ENCODE results near the gene PAX8.
"Not testable (repeated sequence)": the region's sequence is repeated elsewhere in the genome, so short reads cannot be mapped to it uniquely, and the experiment has no call there.

GRCh38 chr2:113288674-113289149 lies 10.0 kb upstream of the PAX8 start:
- TF ChIP-seq MEIS1 (CRISPR knock-in tag; IDR thresholded peaks at IDR 0.05; ENCODE audit: borderline replicate concordance); ZSCAN20 (CRISPR knock-in tag; IDR thresholded peaks at IDR 0.05; ENCODE audit: borderline replicate concordance); EP300 (CRISPR knock-in tag; IDR thresholded peaks at IDR 0.05; ENCODE audit: borderline replicate concordance); SUZ12 (IDR thresholded peaks at IDR 0.05; ENCODE audit: low read depth, low read length); RBM22 (optimal IDR thresholded peaks at IDR 0.05; ENCODE audit: low read length); U2AF1 (optimal IDR thresholded peaks at IDR 0.05; ENCODE audit: low read depth, low read length); REPIN1 (CRISPR knock-in tag; IDR thresholded peaks at IDR 0.05; ENCODE audit: borderline replicate concordance, low read depth); HOXD1 (CRISPR knock-in tag; IDR thresholded peaks at IDR 0.05); ZNF17 (CRISPR knock-in tag; IDR thresholded peaks at IDR 0.05); EZH2 (conservative IDR thresholded peaks at IDR 0.05; ENCODE audit: low read depth, low read length); RERE (CRISPR knock-in tag; IDR thresholded peaks at IDR 0.05; ENCODE audit: low read depth): not testable (repeated sequence)
- TF ChIP-seq EP300 (IDR thresholded peaks at IDR 0.05; ENCODE audit: low read depth in 2 of 2, low read length in 2 of 2) (peak in 1 of 2 experiments; percentile 52; a peak in 2 of 4 replicates), POLR2A (IDR thresholded peaks at IDR 0.05; ENCODE audit: insufficient read depth in 1 of 2, low read depth in 2 of 2, low read length in 2 of 2) (peak; percentile 76 to 82), KAT8 (CRISPR knock-in tag; IDR thresholded peaks at IDR 0.05) (peak; percentile 33; the same call in 1 of the 2 replicates)
